Stimulated activated CD4-positive, alpha-beta T cell treated with anti-CD3 and anti-CD28 coated beads, Interleukin-4, amount 100 ng/mL, for 48 hours (primary cell): ENCODE measurements around the gene TTC14.
"Not testable (repeated sequence)": the region's sequence is repeated elsewhere in the genome, so short reads cannot be mapped to it uniquely, and the experiment has no call there.

Experiments used
- DNase-seq, 2 donors: peaks; one replicate each; pipeline ENCODE4 v3.0.0-alpha.2; 2020; ENCODE audit warnings: low read depth in 2 of 2

The TTC14 gene

GRCh38 chr3:180601688-180602666 lies at the start of gene TTC14:
Gene TTC14 (plus strand): TSS chr3:180602163. CDS start chr3:180602262, 99 bp downstream.
- peak; percentile 86 to 92 for DNase-seq

DNA sequence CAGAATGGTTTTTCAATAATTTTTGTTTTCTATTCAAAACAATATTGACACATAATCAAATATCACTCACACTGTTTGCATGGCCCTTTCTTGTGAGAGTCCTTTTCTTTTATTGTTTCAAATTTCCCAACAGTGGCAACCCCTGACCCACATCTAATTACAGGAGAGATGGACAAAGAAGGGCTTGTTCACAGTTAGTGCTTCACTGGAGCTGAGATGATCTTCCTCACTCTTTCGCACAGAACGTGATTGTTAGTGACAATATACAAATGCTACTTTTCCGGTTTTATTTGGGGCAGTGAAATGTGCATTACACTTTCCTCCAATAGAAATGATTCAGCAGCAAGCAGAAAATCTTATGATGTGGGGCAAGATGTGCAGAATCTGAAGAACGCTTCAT lies 38.6 kb upstream of the TTC14 start:
- DNase-seq, result no peak

DNA sequence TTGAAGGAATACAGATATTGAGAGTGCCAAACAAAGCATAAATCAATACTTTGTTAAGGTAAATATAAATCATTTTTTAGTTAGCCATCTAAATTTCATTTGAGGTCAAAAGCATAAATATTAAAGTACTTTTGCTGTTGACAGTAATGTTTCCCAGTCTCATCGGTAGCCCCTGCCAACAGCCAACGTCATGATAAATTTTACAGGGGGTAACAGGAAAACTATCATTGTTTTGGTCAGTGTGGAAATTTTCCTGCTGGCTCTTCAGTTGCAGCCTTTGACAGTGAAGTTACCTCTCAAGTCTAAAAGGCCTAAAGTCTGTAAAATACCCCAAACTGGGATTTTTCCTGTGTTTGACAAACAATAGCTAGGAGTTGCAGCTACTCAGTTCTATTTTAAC lies 37.3 kb upstream of the TTC14 start:
- DNase-seq, result no peak

- no peak for DNase-seq
Observed at GRCh38 chr3:180570238-180570637, 31.7 kb upstream of the TTC14 start.

DNA sequence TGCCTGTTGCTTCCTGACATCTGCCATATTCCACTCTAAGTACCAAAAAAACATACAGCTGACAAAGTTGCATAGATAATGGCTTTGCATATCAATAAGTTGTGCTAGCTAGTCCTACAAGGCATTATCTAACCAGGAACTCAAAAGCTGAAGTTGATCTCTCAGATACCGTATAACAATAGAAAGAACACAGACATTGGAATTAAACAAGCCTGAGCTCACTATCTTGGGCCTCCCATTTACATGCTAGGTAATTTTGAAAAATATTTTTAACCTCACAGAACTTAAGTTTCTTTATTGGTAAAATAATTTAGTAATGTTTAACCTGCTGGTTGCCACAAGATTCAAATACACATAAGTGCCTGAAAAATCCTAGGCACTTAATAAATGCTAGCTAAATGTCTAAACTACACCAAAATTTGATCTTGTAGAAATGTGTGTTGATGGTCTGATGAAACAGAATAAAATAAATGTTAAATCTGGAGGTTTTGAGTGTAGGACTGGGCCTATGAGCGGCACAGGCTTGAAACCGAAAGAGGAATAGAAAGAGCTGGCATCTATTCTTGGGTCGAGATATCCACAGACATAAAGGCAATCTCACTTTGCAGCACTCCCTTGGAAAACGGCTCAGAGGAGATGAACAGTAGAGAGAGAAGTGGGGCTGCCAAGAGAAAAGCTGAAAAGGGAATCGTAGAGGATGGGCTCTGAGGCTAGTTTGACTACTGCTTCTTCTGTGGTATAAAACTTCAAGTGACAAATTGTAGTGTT lies 29.9 kb upstream of the TTC14 start:
- no peak for DNase-seq

DNA sequence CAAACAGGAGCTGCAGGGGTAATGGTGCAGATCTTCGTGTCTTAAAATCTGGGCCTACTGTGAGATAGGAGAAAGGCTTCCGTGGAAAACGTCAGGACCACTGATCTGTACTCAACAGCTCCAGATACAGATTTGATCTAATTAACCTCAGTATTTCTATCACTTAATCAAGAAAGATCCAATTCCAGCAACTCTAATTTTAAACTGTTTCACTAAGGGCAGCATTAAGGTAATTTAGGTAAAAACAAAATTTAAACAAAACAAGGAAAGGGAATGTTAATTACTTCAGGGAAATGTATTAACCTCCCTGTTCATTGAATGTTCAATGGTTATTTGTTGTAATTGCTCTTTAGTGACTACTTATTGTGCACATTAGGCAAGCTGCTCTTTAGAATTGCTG lies 26.4 kb upstream of the TTC14 start:
- DNase-seq, result no peak

DNA sequence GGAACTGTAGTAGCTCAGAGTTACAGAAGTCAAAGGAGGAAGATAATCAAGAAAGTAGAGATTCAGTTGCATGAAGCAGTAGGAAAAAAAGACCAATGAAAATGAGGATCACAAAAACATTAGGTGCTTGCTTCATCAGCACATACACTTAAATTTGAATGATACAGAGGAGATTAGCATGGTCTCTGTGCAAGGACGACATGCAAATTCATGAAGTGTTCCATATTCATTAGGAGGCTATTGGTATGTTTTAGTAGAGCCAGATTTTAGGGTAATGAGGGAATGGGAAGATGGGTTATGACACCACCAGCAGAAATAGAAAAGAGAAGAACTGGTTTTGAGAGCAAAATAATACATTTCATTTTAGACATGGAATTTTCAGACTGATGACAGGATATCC lies 21.0 kb upstream of the TTC14 start:
- no peak for DNase-seq

DNA sequence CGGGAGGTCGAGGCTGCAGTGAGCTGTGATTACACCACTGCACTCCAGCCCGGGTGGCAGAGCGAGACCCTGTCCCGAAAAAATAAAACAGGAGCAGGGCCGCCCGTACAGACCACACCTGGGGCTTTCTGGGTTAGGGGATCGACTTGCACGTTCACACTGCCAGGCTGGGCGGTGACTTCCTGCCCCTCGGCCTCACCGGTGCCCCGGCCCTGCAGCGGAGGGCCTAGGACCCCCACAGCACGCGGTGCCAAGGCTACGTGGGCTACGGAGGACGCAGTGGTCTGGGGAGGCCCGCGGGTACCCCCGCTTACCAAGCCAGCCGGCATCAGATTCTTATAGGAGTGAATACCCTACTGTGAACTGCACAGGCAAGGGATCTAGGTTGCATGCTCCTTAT lies 11.6 kb upstream of the TTC14 start:
- DNase-seq, result no peak

GRCh38 chr3:180593631-180594030 lies 8.3 kb upstream of the TTC14 start:
- not testable (repeated sequence) for DNase-seq

- no peak for DNase-seq
Observed at GRCh38 chr3:180594631-180595558, 7.1 kb upstream of the TTC14 start.

DNA sequence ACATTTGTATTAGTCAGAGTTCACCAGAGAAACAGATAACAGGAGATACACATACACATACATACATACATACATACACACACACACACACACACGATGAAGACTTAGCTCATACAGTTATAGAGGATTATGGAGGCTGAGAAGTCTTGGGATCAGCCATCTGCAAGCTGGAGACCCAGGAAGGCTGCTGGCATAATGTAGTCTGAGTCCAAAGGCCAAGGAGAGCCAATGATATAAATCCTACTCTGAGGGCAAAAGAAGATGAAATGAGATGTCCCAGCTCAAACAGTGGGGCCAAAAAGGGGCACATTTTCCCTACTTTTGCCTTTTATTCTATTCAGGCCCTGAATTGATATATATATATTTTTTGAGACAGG lies 6.4 kb upstream of the TTC14 start:
- no peak for DNase-seq

DNA sequence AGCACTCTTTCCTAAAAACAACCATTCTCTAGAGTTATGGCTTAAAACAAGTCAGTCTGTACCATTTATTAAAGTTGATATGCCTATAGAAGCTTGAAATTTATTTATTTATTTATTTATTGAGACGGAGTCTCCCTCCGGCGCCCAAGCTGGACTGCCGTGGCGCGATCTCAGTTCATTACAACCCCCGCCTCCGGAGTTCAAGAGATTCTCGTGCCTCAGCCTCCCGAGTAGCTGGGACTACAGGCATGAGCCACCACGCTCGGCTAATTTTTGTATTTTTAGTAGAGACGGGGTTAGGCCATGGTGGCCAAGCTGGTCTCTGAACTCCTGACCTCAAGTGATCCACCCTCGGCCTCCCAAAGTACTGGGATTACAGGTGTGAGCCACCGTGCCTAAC lies 1.5 kb upstream of the TTC14 start:
- no peak for DNase-seq

DNA sequence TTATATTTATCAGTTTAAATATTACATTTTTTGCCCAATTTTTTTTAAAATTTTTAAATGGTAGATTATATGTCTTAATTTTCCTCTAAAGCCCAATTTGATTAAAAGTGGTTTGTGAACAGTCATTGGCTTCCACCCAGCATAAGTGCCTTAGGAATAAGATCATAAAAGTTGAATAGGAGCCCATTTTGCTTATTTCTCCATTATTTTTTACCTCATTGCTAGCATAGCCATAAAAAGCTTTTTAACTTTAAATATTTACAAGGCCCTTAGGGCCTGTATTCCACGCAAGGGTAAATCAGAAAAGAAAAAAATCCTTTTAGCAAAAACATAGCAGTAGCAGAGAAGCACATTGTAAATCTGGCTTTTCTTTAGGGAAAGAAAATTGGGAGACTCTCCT lies 9.0 kb downstream of the TTC14 start:
- DNase-seq, result no peak

GRCh38 chr3:180612364-180612763 lies 10.4 kb downstream of the TTC14 start:
- DNase-seq, result no peak

- no peak for DNase-seq
Observed at GRCh38 chr3:180615954-180616353, 14.0 kb downstream of the TTC14 start.

GRCh38 chr3:180617049-180617448 lies 15.1 kb downstream of the TTC14 start:
- DNase-seq, result no peak

DNA sequence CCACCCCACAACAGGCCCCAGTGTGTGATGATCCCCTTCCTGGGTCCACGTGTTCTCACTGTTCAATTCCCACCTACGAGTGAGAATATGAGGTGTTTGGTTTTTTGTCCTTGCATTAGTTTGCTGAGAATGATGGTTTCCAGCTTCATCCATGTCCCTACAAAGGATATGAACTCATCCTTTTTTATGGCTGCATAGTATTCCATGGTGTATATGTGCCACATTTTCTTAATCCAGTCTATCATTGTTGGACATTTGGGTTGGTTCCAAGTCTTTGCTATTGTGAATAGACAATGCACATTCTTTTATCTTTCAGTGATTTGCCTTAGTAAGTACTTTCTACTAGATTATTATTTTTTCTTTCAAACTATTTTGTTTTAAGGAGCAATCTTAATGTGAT lies 16.6 kb downstream of the TTC14 start:
- DNase-seq, result not testable (repeated sequence)

- no peak for DNase-seq
Observed at GRCh38 chr3:180619723-180620122, 17.8 kb downstream of the TTC14 start.

GRCh38 chr3:180624714-180625113 lies 22.8 kb downstream of the TTC14 start:
- no peak for DNase-seq

DNA sequence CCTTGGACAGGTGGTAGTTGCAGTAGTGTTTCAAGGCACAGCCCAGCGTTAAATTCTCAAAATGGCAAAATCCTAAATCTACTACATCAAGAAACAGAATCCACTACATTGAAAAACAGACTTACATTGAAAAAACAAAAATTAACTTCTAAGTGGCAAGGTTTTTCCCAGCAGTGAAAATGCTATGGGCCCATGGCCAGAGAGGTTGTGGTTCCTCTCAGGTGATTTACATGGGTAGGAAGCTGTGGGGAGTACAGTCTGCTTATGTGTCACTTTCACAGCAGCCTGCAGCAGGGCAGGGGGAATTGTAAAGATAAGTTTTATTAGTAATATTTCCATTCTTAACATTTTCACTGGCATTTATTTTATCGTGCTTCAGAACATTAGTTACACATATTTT lies 24.9 kb downstream of the TTC14 start:
- no peak for DNase-seq

- no peak for DNase-seq
Observed at GRCh38 chr3:180630371-180630770, 28.4 kb downstream of the TTC14 start.

- DNase-seq, result no peak
Observed at GRCh38 chr3:180631317-180631716, 29.4 kb downstream of the TTC14 start.
